Pancreas (tissue), 10 donors: ENCODE measurements around the gene HDDC2. TPM values are rescaled to one million over a fixed set of nuclear protein-coding genes. Genes with fewer than 3 reads are reported as not detected.

Source experiments
- ATAC-seq, 4 donors: fragments of 200-7000 bp; cut with Tn5 transposase; one replicate each; pipeline versions ENCODE4 v1.8.0 to v1.9.1; 2020; ENCODE audit warnings: mild to moderate bottlenecking in 4 of 4, moderate library complexity in 4 of 4
- DNase-seq, 6 donors: peaks; one replicate each; pipeline ENCODE4 v3.0.0-alpha.2; 2020
- FAIRE-seq: peaks from 2 replicates; lab custom pipeline; 2012; peaks lifted over from hg19 to GRCh38; lab: Jason Lieb, UNC
- H3K27ac ChIP-seq, 4 donors: fragments of 200-600 bp; sonication (generic); 1 replicate in 3 of 4; 2 replicates in 1 of 4; pipeline versions ENCODE4 v1.5.0 to v1.8.0; 2020
- H3K27me3 ChIP-seq, 4 donors: fragments of 200-600 bp; one replicate each; pipeline ENCODE4 v1.8.0; 2021
- H3K36me3 ChIP-seq, 3 donors: fragments of 200-600 bp; sonication (generic) in 1 of 3; one replicate each; pipeline versions ENCODE4 v1.5.0 to v1.8.0; 2020 to 2021
- H3K4me1 ChIP-seq, 3 donors: fragments of 200-600 bp; one replicate each; pipeline ENCODE4 v1.8.0; 2021
- H3K4me3 ChIP-seq, 4 donors: fragments of 200-600 bp; sonication (generic) in 2 of 4; one replicate each; pipeline versions ENCODE4 v1.5.0 to v1.8.0; 2020 to 2021
- H3K9me3 ChIP-seq, 4 donors: fragments of 200-600 bp; one replicate each; pipeline ENCODE4 v1.8.0; 2021
- CTCF ChIP-seq, 4 donors: fragments of 200-600 bp; sonication (generic) in 3 of 4; IDR thresholded peaks; one replicate each; pipeline versions ENCODE4 v1.5.0 to v1.8.0; 2021; ENCODE audit warnings: antibody characterized with exemption in 4 of 4
- WGBS, 2 donors: extraction: QIAGEN DNeasy Blood & Tissue Kit; methylation state at CpG; one replicate each; pipeline ENCODE4 v1.1.7; 2013; 5-methylcytosine and 5-hydroxymethylcytosine counted together
- intact Hi-C, 3 donors: fragments of 100-400 bp; cut with DNase I; formaldehyde crosslinking; loops; one replicate each; pipeline versions ENCODE4 v1.11.1 to v1.14.2; 2022
- polyA plus RNA-seq, 2 donors: library from polyadenylated mRNA; stranded (reverse); fragments of 200-250 nt; gene quantifications; one replicate each; pipeline ENCODE4 v1.2.3, GENCODE V29; 2013
- total RNA-seq, 6 donors: library from RNA; stranded (reverse); fragmentation: NEBNext Ultra II Directional in 4 of 6; extraction: Animal tissue kit (Norgen Biotek cat#: 25700) in 4 of 6; gene quantifications; one replicate each; pipeline versions ENCODE4 v1.2.1 to v1.2.4, GENCODE V29; 2021 to 2023
- donor health status: healthy with polysubstance abuse.
- donor health status: DM: no; HTN: no; CAD: no; lungs with moderate emphysema.
- donor health status: DM: no; HTN: no; CAD: no.
- donor health status: control.
- donor health status: control.
- donor health status: Bipolar disorder and iron deficiency.
- donor health status: DM: yes; HTN: yes; CAD: no.
- donor health status: DM: no; HTN: no; CAD: no.
- donor health status: DM: no; HTN: no; CAD: no.
- donor health status: DM: yes; HTN: yes; CAD: no.

The HDDC2 gene
- total and polyA plus RNA-seq, 8 donors = 22.9 to 45.9 (median 30.6) TPM

- FAIRE-seq = no peak
- 91 to 95% methylated on average over 12 of the region's 12 CpGs for WGBS, 2 donors
- intact Hi-C loops = no loop called here
- TF ChIP-seq CTCF (IDR thresholded peaks at IDR 0.05) = no peak
- Histone ChIP-seq H3K27me3 (no peaks in the 10 kb centered on the region), H3K9me3 (no peaks in the 10 kb centered on the region), H3K27ac (no peak overlapping the region), H3K36me3 (no peaks in the 10 kb centered on the region), H3K4me3 (no peak overlapping the region), H3K4me1 (no peaks in the 10 kb centered on the region)
- no peak for ATAC-seq
- DNase-seq = no peak
These were observed 39.5 kb downstream of the HDDC2 start for GRCh38 chr6:125262016-125263013.

GRCh38 chr6:125259354-125259736, 42.4 kb downstream of the HDDC2 start:
- H3K27ac ChIP-seq = no peak overlapping the region
- FAIRE-seq (no peak), DNase-seq (no peak), ATAC-seq (no peak)
- no peak overlapping the region for H3K4me3 ChIP-seq
- intact Hi-C loops = no loop called here
- H3K4me1 ChIP-seq = no peaks in the 10 kb centered on the region
- no peaks in the 10 kb centered on the region for H3K36me3 ChIP-seq
- H3K27me3 ChIP-seq = no peaks in the 10 kb centered on the region
- 77 to 82% methylated on average over 2 of the region's 2 CpGs for WGBS, 2 donors
- no peaks in the 10 kb centered on the region for H3K9me3 ChIP-seq
- no peak for TF ChIP-seq CTCF (IDR thresholded peaks at IDR 0.05)

GRCh38 chr6:125258651-125259353, 43.0 kb downstream of the HDDC2 start:
- DNase-seq (no peak), FAIRE-seq (no peak), ATAC-seq (no peak)
- no peak overlapping the region for H3K27ac ChIP-seq
- TF ChIP-seq CTCF (IDR thresholded peaks at IDR 0.05) = no peak
- intact Hi-C loops = no loop called here
- no peaks in the 10 kb centered on the region for H3K9me3 ChIP-seq
- no peaks in the 10 kb centered on the region for H3K4me1 ChIP-seq
- 93 to 97% methylated on average over 2 of the region's 2 CpGs for WGBS, 2 donors
- H3K4me3 ChIP-seq = no peak overlapping the region
- no peaks in the 10 kb centered on the region for H3K27me3 ChIP-seq
- H3K36me3 ChIP-seq = no peaks in the 10 kb centered on the region

- ATAC-seq (no peak), DNase-seq (no peak), FAIRE-seq (no peak)
- no peaks in the 10 kb centered on the region for H3K4me1 ChIP-seq
- H3K36me3 ChIP-seq = no peaks in the 10 kb centered on the region
- 94% methylated on average over 3 of the region's 3 CpGs for WGBS, 2 donors
- no peaks in the 10 kb centered on the region for H3K27me3 ChIP-seq
- H3K4me3 ChIP-seq = no peak overlapping the region
- TF ChIP-seq CTCF (IDR thresholded peaks at IDR 0.05) = no peak
- intact Hi-C loops = no loop called here
- H3K9me3 ChIP-seq = no peaks in the 10 kb centered on the region
- H3K27ac ChIP-seq = no peak overlapping the region
These were observed 44.4 kb downstream of the HDDC2 start for GRCh38 chr6:125257351-125257750.
